Amniotic epithelial cell (primary cell): ENCODE measurements around the gene SLC31A2.

Experiments used
- DNase-seq: peaks from one replicate; pipeline ENCODE4 v3.0.0-alpha.2; 2010; ENCODE audit warnings: low read depth

SLC31A2 gene

GRCh38 chr9:113186137-113186755 is 35.4 kb downstream of the SLC31A2 start:
- DNase-seq: no peak

- peak; percentile 97 for DNase-seq
Measured at GRCh38 chr9:113187929-113188595, 37.3 kb downstream of the SLC31A2 start.

- no peak for DNase-seq
Measured at GRCh38 chr9:113192455-113192854, 41.6 kb downstream of the SLC31A2 start.

DNA sequence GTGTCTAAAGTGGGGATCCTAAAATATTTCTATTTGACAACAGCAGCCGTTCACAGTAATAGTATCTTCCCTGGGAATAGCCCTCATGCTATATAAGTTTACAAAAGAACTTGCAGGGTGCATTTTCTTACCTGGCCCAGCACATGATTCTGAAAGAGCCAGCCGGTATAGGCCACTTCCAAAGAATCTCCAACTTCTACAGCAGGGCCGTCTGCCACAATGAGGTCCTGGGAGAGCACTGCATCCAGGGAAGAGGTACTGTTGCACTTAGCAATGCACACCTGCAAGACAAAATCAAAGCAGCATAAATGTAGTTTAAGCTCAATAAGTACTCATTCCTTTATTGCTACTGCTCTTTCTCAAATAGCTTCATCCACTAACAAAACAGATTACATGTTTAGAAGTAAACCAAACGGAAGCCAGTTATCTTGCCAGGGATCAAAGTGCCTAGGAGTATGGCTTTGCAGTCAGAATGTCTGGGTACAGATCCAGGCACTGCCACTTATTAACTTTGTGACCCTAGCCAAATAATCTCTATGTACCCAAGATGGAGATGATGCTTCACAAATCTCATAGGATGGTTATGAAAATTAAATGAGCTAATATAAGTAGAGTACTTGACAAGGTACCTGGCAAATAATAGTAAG is 49.0 kb downstream of the SLC31A2 start:
- no peak for DNase-seq

DNA sequence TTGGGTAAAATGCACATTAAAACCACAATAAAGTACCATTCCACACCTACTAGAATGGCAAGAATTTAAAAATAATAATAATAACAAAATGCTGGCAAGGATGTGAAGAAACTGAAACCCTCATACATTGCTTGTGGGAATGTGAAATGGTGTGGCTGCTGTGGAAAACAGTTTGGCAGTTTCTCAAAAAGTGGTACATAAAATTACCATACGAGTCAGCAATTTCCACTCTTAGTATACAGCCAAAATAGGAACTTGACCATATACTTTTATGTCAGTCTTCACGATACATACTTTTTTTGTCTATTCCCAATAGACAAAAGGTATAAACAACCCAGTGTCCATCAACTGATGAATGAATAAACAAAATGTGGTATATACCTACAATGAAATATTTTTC is 54.6 kb downstream of the SLC31A2 start:
- no peak for DNase-seq

DNA sequence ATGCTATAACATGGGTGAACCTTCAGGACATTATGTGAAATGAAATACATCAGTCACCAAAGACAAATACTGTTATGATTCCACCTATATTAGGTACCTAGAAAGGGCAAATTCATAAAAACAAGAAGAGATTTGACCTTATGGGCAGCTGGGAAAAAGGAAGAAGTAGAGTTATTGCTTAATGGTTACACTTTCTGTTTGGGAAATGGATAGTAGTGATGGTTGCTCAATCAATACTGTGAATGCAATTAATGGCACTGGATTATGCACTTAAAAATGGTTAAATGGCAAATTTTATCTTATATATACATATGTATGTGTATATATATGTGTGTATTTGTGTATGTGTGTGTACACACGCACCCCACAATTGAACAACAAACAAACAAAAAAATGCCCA is 55.1 kb downstream of the SLC31A2 start:
- no peak for DNase-seq

GRCh38 chr9:113210815-113211214 is 60.0 kb downstream of the SLC31A2 start:
- DNase-seq: no peak
